ENCODE measurements around the gene THSD7B. TPM values are rescaled to one million over a fixed set of nuclear protein-coding genes. Genes with fewer than 3 reads are reported as not detected.

THSD7B gene
- total and polyA plus RNA-seq, 2 of the 13 experiments (the other 11 are each of a cell fraction or from before 2014, with no cell fraction given), result 0.02 TPM; not detected in 1

GRCh38 chr2:136718273-136718672 lies 47.1 kb upstream of the THSD7B start:
- DNase-seq (ENCODE audit: low spot score) (no peak), ATAC-seq (no peak), FAIRE-seq (no peak)
- H3K27ac ChIP-seq (ENCODE audit: extremely low read length, insufficient read depth, low read length), result no peak overlapping the region
- H3K9ac ChIP-seq (ENCODE audit: insufficient read depth, low read depth, low read length), result no peak overlapping the region
- no peaks in the 10 kb centered on the region for H3K36me3 ChIP-seq (replicated peaks in 1 of 2; ENCODE audit: control insufficient read depth in 1 of 2, insufficient read depth in 2 of 2, low read length in 2 of 2)
- no peaks in the 10 kb centered on the region for H3K27me3 ChIP-seq (ENCODE audit: control insufficient read depth in 1 of 2, insufficient read depth in 2 of 2, low read length in 2 of 2)
- H4K20me1 ChIP-seq (ENCODE audit: insufficient read depth, low read length), result no peaks in the 10 kb centered on the region
- H3K4me2 ChIP-seq (ENCODE audit: low read depth, low read length), result no peak overlapping the region
- no peak overlapping the region for H3K4me3 ChIP-seq (replicated peaks in 1 of 3; ENCODE audit: insufficient read depth in 1 of 3, low read depth in 2 of 3, low read length in 3 of 3)
- H3K9me3 ChIP-seq (ENCODE audit: low read length), result no peaks in the 10 kb centered on the region
- TF ChIP-seq NRL (CRISPR knock-in tag; IDR thresholded peaks at IDR 0.05; ENCODE audit: borderline replicate concordance) (no peak), STAT6 (CRISPR knock-in tag; IDR thresholded peaks at IDR 0.05; ENCODE audit: borderline replicate concordance) (no peak), RXRB (CRISPR knock-in tag; IDR thresholded peaks at IDR 0.05; ENCODE audit: borderline replicate concordance) (no peak), RAD51 (IDR thresholded peaks at IDR 0.05; ENCODE audit: borderline replicate concordance) (no peak), KDM4B (CRISPR knock-in tag; IDR thresholded peaks at IDR 0.05) (no peak), SKIL (CRISPR knock-in tag; IDR thresholded peaks at IDR 0.05; ENCODE audit: borderline replicate concordance) (no peak), ZNF264 (CRISPR knock-in tag; IDR thresholded peaks at IDR 0.05) (no peak)
- H2AFZ ChIP-seq (ENCODE audit: low read length), result no peak overlapping the region
- ChIA-PET POLR2A (no interaction called here), CTCF (ENCODE audit: low intra/inter-chr PET ratio, low total read pairs) (no interaction called here)
- intact Hi-C loops (cut with micrococcal nuclease; ENCODE audit: unreplicated experiment) (no loop called here), in situ Hi-C loops (cut with HindIII; ENCODE audit: extremely low pct_ligation_motif_present, low pct_unique_long_range_greater_than_20kb) (no loop called here)
- no TSS peak for BruUV-seq (replicated peaks)
- no peaks in the 10 kb centered on the region for H3K4me1 ChIP-seq (ENCODE audit: insufficient read depth, low read length)
- H3K79me2 ChIP-seq (ENCODE audit: insufficient read depth, low read length), result no peaks in the 10 kb centered on the region

Measured in HepG2 (cell line).